NCI-H510A treated with DMSO at 0.1 percent for 48 hours (cell line): Measurements from ENCODE around the gene SRPRA.
"Not testable (repeated sequence)": the region's sequence is repeated elsewhere in the genome, so short reads cannot be mapped to it uniquely, and the experiment has no call there.

Experiments
- DNase-seq: peaks from one replicate; lab custom pipeline; 2025; lab: John Stamatoyannopoulos, UW

Gene SRPRA

GRCh38 chr11:126268708-126269579 is at the start of gene SRPRA, which contains the start of gene FOXRED1:
SRPRA (minus strand) TSS chr11:126268895; CDS start chr11:126268804, 91 bp downstream.
FOXRED1 (plus strand) TSS chr11:126269154; CDS start chr11:126269207, 53 bp downstream.
- peak; percentile 96 for DNase-seq

GRCh38 chr11:126317756-126318573 is 49.3 kb upstream of the SRPRA start:
- no peak for DNase-seq

- DNase-seq: no peak
These were observed 48.7 kb upstream of the SRPRA start for GRCh38 chr11:126317432-126317755.

- DNase-seq: no peak
These were observed 45.1 kb upstream of the SRPRA start for GRCh38 chr11:126313826-126314225.

- no peak for DNase-seq
These were observed 44.3 kb upstream of the SRPRA start for GRCh38 chr11:126312961-126313360.

- no peak for DNase-seq
These were observed 43.0 kb upstream of the SRPRA start for GRCh38 chr11:126311401-126312291.

GRCh38 chr11:126310992-126311310 is 42.3 kb upstream of the SRPRA start:
- DNase-seq: no peak

- DNase-seq: peak; percentile 72
These were observed 41.7 kb upstream of the SRPRA start for GRCh38 chr11:126310200-126310991.

GRCh38 chr11:126308771-126309170 is 40.1 kb upstream of the SRPRA start:
- not testable (repeated sequence) for DNase-seq

- no peak for DNase-seq
These were observed 39.6 kb upstream of the SRPRA start for GRCh38 chr11:126308271-126308671.

- peak; percentile 13 for DNase-seq
These were observed 39.0 kb upstream of the SRPRA start for GRCh38 chr11:126307706-126308105.

- DNase-seq: no peak
These were observed 37.0 kb upstream of the SRPRA start for GRCh38 chr11:126305699-126306098.

GRCh38 chr11:126304457-126305075 is 35.9 kb upstream of the SRPRA start:
- DNase-seq: no peak

- peak; percentile 94 for DNase-seq
These were observed 35.1 kb upstream of the SRPRA start, which contains the start of gene DCPS for GRCh38 chr11:126303623-126304456. DCPS (plus strand) TSS chr11:126304060; CDS start chr11:126304081, 21 bp downstream.

GRCh38 chr11:126297004-126297403 is 28.3 kb upstream of the SRPRA start:
- DNase-seq: no peak

- no peak for DNase-seq
These were observed 25.0 kb upstream of the SRPRA start for GRCh38 chr11:126293726-126294125.

- no peak for DNase-seq
These were observed 22.2 kb upstream of the SRPRA start for GRCh38 chr11:126290887-126291286.

- no peak for DNase-seq
These were observed 19.5 kb upstream of the SRPRA start for GRCh38 chr11:126288237-126288636.

GRCh38 chr11:126284829-126285228 is 16.1 kb upstream of the SRPRA start:
- peak; percentile 90 for DNase-seq
